NCI-H446 treated with DMSO at 0.1 percent for 48 hours (cell line): Measurements from ENCODE around the gene CDCA5.
A peak's percentile ranks its signal among the peaks of the same experiment; 100 is the strongest.

ENCODE experiments used
- DNase-seq: peaks from one replicate; lab custom pipeline; 2025; lab: John Stamatoyannopoulos, UW

CDCA5 gene

GRCh38 chr11:65043881-65044501 lies 39.8 kb downstream of the CDCA5 start:
- no peak for DNase-seq

GRCh38 chr11:65042891-65043290 lies 40.9 kb downstream of the CDCA5 start:
- DNase-seq = no peak

GRCh38 chr11:65040847-65041622 lies 42.8 kb downstream of the CDCA5 start, which contains the start of gene SAC3D1:
SAC3D1 (plus strand) TSS chr11:65041210; CDS start chr11:65041293, 83 bp downstream.
- DNase-seq = peak; percentile 98

GRCh38 chr11:65040520-65040846 lies 43.4 kb downstream of the CDCA5 start:
- DNase-seq = no peak

GRCh38 chr11:65036931-65037330 lies 46.9 kb downstream of the CDCA5 start:
- no peak for DNase-seq

- DNase-seq = no peak
Observed at GRCh38 chr11:65035579-65035978, 48.3 kb downstream of the CDCA5 start.

GRCh38 chr11:65034423-65034822 lies 49.4 kb downstream of the CDCA5 start:
- no peak for DNase-seq

- DNase-seq = no peak
Observed at GRCh38 chr11:65032216-65032615, 51.6 kb downstream of the CDCA5 start.
